ENCODE results near the gene STEAP1. TPM values are rescaled to one million over a fixed set of nuclear protein-coding genes. Genes with fewer than 3 reads are reported as not detected.

Gene STEAP1
- total and polyA plus RNA-seq, 2 experiments from 2014 or later: 15.5 to 16.7 TPM

- TF ChIP-seq EZH2 (IDR thresholded peaks at IDR 0.05; ENCODE audit: borderline replicate concordance): no peak
- no peak for TF ChIP-seq EZH2phosphoT487 (IDR thresholded peaks at IDR 0.05; ENCODE audit: low read depth, severe bottlenecking, unreplicated experiment)
- no peak for TF ChIP-seq CTCF (IDR thresholded peaks at IDR 0.05; ENCODE audit: poor library complexity)
- Histone ChIP-seq H3K79me2 (no peaks in the 10 kb centered on the region), H3K27me3 (no peaks in the 10 kb centered on the region), H3K27ac (no peak overlapping the region), H3K36me3 (replicated peaks; ENCODE audit: insufficient read depth, low read depth) (no peaks in the 10 kb centered on the region), H3K4me2 (no peak overlapping the region), H3K9me2 (replicated peaks; ENCODE audit: insufficient read depth) (no peaks in the 10 kb centered on the region), H3K4me1 (ENCODE audit: insufficient read depth) (no peaks in the 10 kb centered on the region), H4K20me1 (ENCODE audit: insufficient read depth, poor library complexity, severe bottlenecking) (no peaks in the 10 kb centered on the region), H3K4me3 (no peak overlapping the region), H2AFZ (no peak overlapping the region), H3K9me3 (ENCODE audit: low read depth) (no peaks in the 10 kb centered on the region)
- DNase-seq (ENCODE audit: low spot score): no peak
- 91% methylated on average over 3 of the region's 3 CpGs for WGBS (ENCODE audit: low lambda C conversion rate, missing lambda C conversion rate)
Measured at GRCh38 chr7:90166153-90166552, 11.9 kb downstream of the STEAP1 start.

- Histone ChIP-seq H2AFZ (no peak overlapping the region), H3K4me1 (ENCODE audit: insufficient read depth) (no peaks in the 10 kb centered on the region), H3K4me3 (no peak overlapping the region), H4K20me1 (ENCODE audit: insufficient read depth, poor library complexity, severe bottlenecking) (no peaks in the 10 kb centered on the region), H3K9me2 (replicated peaks; ENCODE audit: insufficient read depth) (no peaks in the 10 kb centered on the region), H3K36me3 (replicated peaks; ENCODE audit: insufficient read depth, low read depth) (no peaks in the 10 kb centered on the region), H3K27me3 (no peaks in the 10 kb centered on the region), H3K79me2 (no peaks in the 10 kb centered on the region), H3K4me2 (no peak overlapping the region), H3K27ac (no peak overlapping the region), H3K9me3 (ENCODE audit: low read depth) (no peaks in the 10 kb centered on the region)
- TF ChIP-seq EZH2 (IDR thresholded peaks at IDR 0.05; ENCODE audit: borderline replicate concordance) (no peak), EZH2phosphoT487 (IDR thresholded peaks at IDR 0.05; ENCODE audit: low read depth, severe bottlenecking, unreplicated experiment) (no peak), CTCF (IDR thresholded peaks at IDR 0.05; ENCODE audit: poor library complexity) (no peak)
- WGBS (ENCODE audit: low lambda C conversion rate, missing lambda C conversion rate): 93% methylated on average over 4 of the region's 4 CpGs
- no peak for DNase-seq (ENCODE audit: low spot score)
Measured at GRCh38 chr7:90167361-90167760, 13.1 kb downstream of the STEAP1 start.

- Histone ChIP-seq H3K4me3 (no peak overlapping the region), H3K36me3 (replicated peaks; ENCODE audit: insufficient read depth, low read depth) (no peaks in the 10 kb centered on the region), H3K9me3 (ENCODE audit: low read depth) (no peaks in the 10 kb centered on the region), H3K79me2 (no peaks in the 10 kb centered on the region), H3K27me3 (no peaks in the 10 kb centered on the region), H4K20me1 (ENCODE audit: insufficient read depth, poor library complexity, severe bottlenecking) (no peaks in the 10 kb centered on the region), H2AFZ (no peak overlapping the region), H3K9me2 (replicated peaks; ENCODE audit: insufficient read depth) (no peaks in the 10 kb centered on the region), H3K27ac (no peak overlapping the region), H3K4me1 (ENCODE audit: insufficient read depth) (no peaks in the 10 kb centered on the region), H3K4me2 (no peak overlapping the region)
- DNase-seq (ENCODE audit: low spot score): no peak
- TF ChIP-seq EZH2phosphoT487 (IDR thresholded peaks at IDR 0.05; ENCODE audit: low read depth, severe bottlenecking, unreplicated experiment) (no peak), EZH2 (IDR thresholded peaks at IDR 0.05; ENCODE audit: borderline replicate concordance) (no peak), CTCF (IDR thresholded peaks at IDR 0.05; ENCODE audit: poor library complexity) (no peak)
- 96% methylated on average over 1 of the region's 1 CpG for WGBS (ENCODE audit: low lambda C conversion rate, missing lambda C conversion rate)
Measured at GRCh38 chr7:90169891-90170290, 15.6 kb downstream of the STEAP1 start.

GRCh38 chr7:90172121-90172520 lies 17.9 kb downstream of the STEAP1 start:
- no peaks in the 10 kb centered on the region for H3K27me3 ChIP-seq
- no peak overlapping the region for H2AFZ ChIP-seq
- H3K79me2 ChIP-seq: no peaks in the 10 kb centered on the region
- H3K36me3 ChIP-seq (replicated peaks; ENCODE audit: insufficient read depth, low read depth): no peaks in the 10 kb centered on the region
- no peak for TF ChIP-seq EZH2phosphoT487 (IDR thresholded peaks at IDR 0.05; ENCODE audit: low read depth, severe bottlenecking, unreplicated experiment)
- no peak for TF ChIP-seq EZH2 (IDR thresholded peaks at IDR 0.05; ENCODE audit: borderline replicate concordance)
- no peak for TF ChIP-seq CTCF (IDR thresholded peaks at IDR 0.05; ENCODE audit: poor library complexity)
- H3K4me3 ChIP-seq: no peak overlapping the region
- 88% methylated on average over 2 of the region's 2 CpGs for WGBS (ENCODE audit: low lambda C conversion rate, missing lambda C conversion rate)
- H3K9me2 ChIP-seq (replicated peaks; ENCODE audit: insufficient read depth): no peaks in the 10 kb centered on the region
- no peaks in the 10 kb centered on the region for H3K4me1 ChIP-seq (ENCODE audit: insufficient read depth)
- H3K9me3 ChIP-seq (ENCODE audit: low read depth): no peaks in the 10 kb centered on the region
- no peak overlapping the region for H3K4me2 ChIP-seq
- no peak for DNase-seq (ENCODE audit: low spot score)
- H4K20me1 ChIP-seq (ENCODE audit: insufficient read depth, poor library complexity, severe bottlenecking): no peaks in the 10 kb centered on the region
- no peak overlapping the region for H3K27ac ChIP-seq
